ENCODE measurements around the gene KRTAP9-9. TPM values are rescaled to one million over a fixed set of nuclear protein-coding genes. Genes with fewer than 3 reads are reported as not detected.

Gene KRTAP9-9
- total and polyA plus RNA-seq, 2 of the 8 experiments (the other 6 are each of a cell fraction or from before 2014, with no cell fraction given), result not detected

DNA sequence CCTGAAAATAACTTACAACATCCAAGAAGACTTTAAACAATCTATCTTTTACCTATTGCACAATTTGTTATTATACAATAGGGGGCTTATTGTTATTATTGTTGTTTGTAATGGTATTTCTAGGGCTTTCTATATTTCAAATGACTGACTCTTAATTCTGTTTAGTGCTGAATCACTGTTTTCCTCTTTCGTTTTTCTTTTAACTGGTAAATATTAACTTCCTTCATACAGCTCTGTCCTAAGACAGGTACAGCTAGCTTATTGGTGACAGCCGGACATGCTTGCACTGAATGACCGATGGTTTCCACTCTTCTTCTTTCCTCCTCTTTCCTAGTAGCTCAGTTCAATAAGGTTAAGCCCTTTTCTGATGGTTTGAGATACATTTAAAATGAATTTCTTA is 31.9 kb downstream of the KRTAP9-9 start:
- FAIRE-seq (no peak), DNase-seq (ENCODE audit: low read depth in 1 of 2, low spot score in 2 of 2) (no peak)
- no peak overlapping the region for H2AK5ac ChIP-seq (ENCODE audit: low read depth, low read length)
- no peak overlapping the region for H2BK120ac ChIP-seq (replicated peaks; ENCODE audit: low read depth, low read length)
- H3K79me2 ChIP-seq (ENCODE audit: control insufficient read depth in 1 of 2, insufficient read depth in 2 of 2, low read length in 2 of 2), result no peaks in the 10 kb centered on the region
- no peak overlapping the region for H2BK15ac ChIP-seq (ENCODE audit: low read length)
- no peaks in the 10 kb centered on the region for H3K36me3 ChIP-seq (ENCODE audit: control insufficient read depth in 2 of 4, insufficient read depth in 4 of 4, low read length in 3 of 4)
- POLR2A ChIA-PET (ENCODE audit: partially characterized antibody), result interaction anchor here (0.7 kb wide), 1 partner anchor 13 kb away, joined by 3 read pairs; no protein-coding TSS in a partner anchor
- H3K56ac ChIP-seq (replicated peaks; ENCODE audit: insufficient read length, low read depth, low read length), result no peak overlapping the region
- H3K4me2 ChIP-seq (ENCODE audit: insufficient read depth in 1 of 2, low read depth in 2 of 2, low read length in 2 of 2), result no peak overlapping the region
- H3K23ac ChIP-seq (ENCODE audit: insufficient read length), result no peak overlapping the region
- H4K5ac ChIP-seq (ENCODE audit: insufficient read length, low read depth, low read length), result no peak overlapping the region
- H3K23me2 ChIP-seq (ENCODE audit: low read depth, low read length), result no peaks in the 10 kb centered on the region
- no peaks in the 10 kb centered on the region for H3K9me3 ChIP-seq (ENCODE audit: insufficient read depth in 2 of 2, low read depth in 1 of 2, low read length in 1 of 2)
- CTCF ChIA-PET (ENCODE audit: partially characterized antibody), result no interaction called here
- no peak overlapping the region for H3K4ac ChIP-seq (replicated peaks; ENCODE audit: insufficient read length, low read depth, low read length)
- no peak overlapping the region for H3K18ac ChIP-seq (ENCODE audit: extremely low read depth, low read length)
- H2BK5ac ChIP-seq (ENCODE audit: low read depth, low read length), result no peak overlapping the region
- H2BK20ac ChIP-seq (ENCODE audit: low read length), result no peak overlapping the region
- no peaks in the 10 kb centered on the region for H3K4me1 ChIP-seq (replicated peaks in 1 of 4; ENCODE audit: control insufficient read depth in 3 of 4, insufficient read depth in 4 of 4, low read length in 3 of 4)
- no peak overlapping the region for H3K9ac ChIP-seq (replicated peaks in 1 of 4; ENCODE audit: extremely low read depth in 1 of 4, low read depth in 3 of 4, low read length in 3 of 4)
- no peak overlapping the region for H4K8ac ChIP-seq (ENCODE audit: extremely low read depth, insufficient read depth, low read length)
- no peaks in the 10 kb centered on the region for H3K27me3 ChIP-seq (replicated peaks in 1 of 4; ENCODE audit: control insufficient read depth in 3 of 4, extremely low read depth in 1 of 4, insufficient read depth in 3 of 4, low read length in 3 of 4)
- H3K4me3 ChIP-seq (ENCODE audit: extremely low read depth in 1 of 4, insufficient read depth in 2 of 4, low read depth in 3 of 4, low read length in 4 of 4), result no peak overlapping the region
- H3K14ac ChIP-seq (ENCODE audit: insufficient read length), result no peak overlapping the region
- H2AFZ ChIP-seq (ENCODE audit: low read length), result no peak overlapping the region
- H4K20me1 ChIP-seq (replicated peaks in 1 of 2; ENCODE audit: control insufficient read depth in 1 of 2, insufficient read depth in 2 of 2, low read length in 2 of 2), result no peaks in the 10 kb centered on the region
- H2BK12ac ChIP-seq (ENCODE audit: low read depth, low read length), result no peak overlapping the region
- no peaks in the 10 kb centered on the region for H3K79me1 ChIP-seq (ENCODE audit: low read depth, low read length)
- no peak overlapping the region for H4K91ac ChIP-seq (replicated peaks; ENCODE audit: insufficient read length, low read length)
- no peak overlapping the region for H3K27ac ChIP-seq (ENCODE audit: low read depth, low read length)
- WGBS, 2 experiments (ENCODE audit: extremely low coverage in 1 of 2, insufficient coverage in 1 of 2, insufficient read length in 1 of 2, insufficient replicate concordance in 2 of 2, low coverage in 1 of 2, low lambda C conversion rate in 2 of 2, missing lambda C conversion rate in 1 of 2), result 87% methylated on average over 3 of the region's 3 CpGs; no CpG with 5 or more reads in 1 of the 2 experiments
- TF ChIP-seq CEBPB (IDR thresholded peaks at IDR 0.05; ENCODE audit: low read depth, low read length) (no peak), RAD21 (IDR thresholded peaks at IDR 0.05 in 1 of 2, conservative IDR thresholded peaks at IDR 0.05 in 1 of 2; ENCODE audit: low read depth in 2 of 2, low read length in 2 of 2) (no peak), CTBP2 (IDR thresholded peaks at IDR 0.05; ENCODE audit: borderline replicate concordance, insufficient read depth, insufficient read length, low read length) (no peak), KDM1A (IDR thresholded peaks at IDR 0.05; ENCODE audit: borderline replicate concordance, low read length) (no peak), SAP30 (IDR thresholded peaks at IDR 0.05; ENCODE audit: insufficient read depth, insufficient replicate concordance, low read length) (no peak), BRCA1 (IDR thresholded peaks at IDR 0.05; ENCODE audit: low read depth, low read length) (no peak), CREB1 (IDR thresholded peaks at IDR 0.05) (no peak), BCL11A (IDR thresholded peaks at IDR 0.05; ENCODE audit: low read depth in 2 of 2, low read length in 2 of 2) (no peak), BACH1 (IDR thresholded peaks at IDR 0.05; ENCODE audit: low read length) (no peak), ASH2L (IDR thresholded peaks at IDR 0.05; ENCODE audit: low read length) (no peak), YY1 (IDR thresholded peaks at IDR 0.05; ENCODE audit: low read depth, low read length) (no peak), HDAC6 (IDR thresholded peaks at IDR 0.05; ENCODE audit: low read depth, low read length) (no peak), EP300 (IDR thresholded peaks at IDR 0.05; ENCODE audit: borderline replicate concordance in 1 of 2, low read depth in 2 of 2, low read length in 2 of 2) (no peak), RBBP5 (IDR thresholded peaks at IDR 0.05; ENCODE audit: borderline replicate concordance, low read depth, low read length) (no peak)
- TF ChIP-seq, protein P1, sequence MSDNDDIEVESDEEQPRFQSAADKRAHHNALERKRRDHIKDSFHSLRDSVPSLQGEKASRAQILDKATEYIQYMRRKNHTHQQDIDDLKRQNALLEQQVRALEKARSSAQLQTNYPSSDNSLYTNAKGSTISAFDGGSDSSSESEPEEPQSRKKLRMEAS (IDR thresholded peaks at IDR 0.05), result no peak

Measured in H1 (cell line).